Adrenal gland (tissue), 12 donors: ENCODE data around the gene COG8. TPM values are rescaled to one million over a fixed set of nuclear protein-coding genes. Genes with fewer than 3 reads are reported as not detected.
"Not testable (repeated sequence)": the region's sequence is repeated elsewhere in the genome, so short reads cannot be mapped to it uniquely, and the experiment has no call there.

Experiments used
- DNase-seq, 7 donors: peaks; one replicate each; pipeline ENCODE4 v3.0.0-alpha.2; 2019 to 2020
- H3K27ac ChIP-seq, 5 donors: fragments of 200-600 bp; sonication (generic) in 4 of 5; 1 replicate in 3 of 5; 2 replicates in 2 of 5; pipeline versions ENCODE4 v1.5.1 to v1.8.0; 2016 to 2020; ENCODE audit warnings: mild to moderate bottlenecking in 1 of 5
- H3K27me3 ChIP-seq: fragments of 200-600 bp; 2 replicates; pipeline ENCODE4 v1.8.0; 2021
- H3K36me3 ChIP-seq, 2 donors: fragments of 200-600 bp; replicated peaks in 1 of 2; 1 replicate in 1 of 2; 2 replicates in 1 of 2; pipeline versions ENCODE4 v1.5.1 to v1.8.0; 2018 to 2022
- H3K4me1 ChIP-seq, 2 donors: fragments of 200-600 bp; replicated peaks in 1 of 2; 1 replicate in 1 of 2; 2 replicates in 1 of 2; pipeline versions ENCODE4 v1.5.1 to v1.8.0; 2018 to 2021
- H3K4me3 ChIP-seq, 4 donors: fragments of 200-600 bp; sonication (generic) in 3 of 4; one replicate each; pipeline ENCODE4 v1.5.1; 2016 to 2018
- H3K9me3 ChIP-seq, 3 donors: fragments of 200-600 bp; sonication (generic) in 1 of 3; replicated peaks in 1 of 3; 1 replicate in 2 of 3; 2 replicates in 1 of 3; pipeline versions ENCODE4 v1.5.1 to v1.8.0; 2016 to 2021
- CTCF ChIP-seq, 6 experiments: fragments of 450-650 bp in 4 of 6; fragments of 200-600 bp in 2 of 6; sonication (generic) in 1 of 6; IDR thresholded peaks; 1 replicate in 5 of 6; 2 replicates in 1 of 6; pipeline versions ENCODE4 v1.5.1 to v1.8.0; 2016 to 2021; ENCODE audit warnings: antibody characterized with exemption in 6 of 6, mild to moderate bottlenecking in 2 of 6, moderate library complexity in 1 of 6
- POLR2A ChIP-seq, 2 donors: fragments of 450-650 bp; IDR thresholded peaks; one replicate each; pipeline ENCODE4 v1.6.1; 2017; ENCODE audit warnings: antibody characterized with exemption in 2 of 2, mild to moderate bottlenecking in 2 of 2, moderate library complexity in 1 of 2
- WGBS, 4 donors: extraction: QIAGEN DNeasy Blood & Tissue Kit in 2 of 4; methylation state at CpG; one replicate each; pipeline versions ENCODE4 v1.1.5 to v1.1.7; 2013 to 2017; 5-methylcytosine and 5-hydroxymethylcytosine counted together
- intact Hi-C, 2 donors: fragments of 100-400 bp; cut with DNase I; formaldehyde crosslinking; loops; one replicate each; pipeline versions ENCODE4 v1.14.1 to v1.15.0; 2022 to 2023
- polyA plus RNA-seq, 3 donors: library from polyadenylated mRNA; stranded (reverse); fragments of 200-250 nt in 2 of 3; fragments of 350-450 nt in 1 of 3; fragmentation: Illumina TruSeq in 1 of 3; extraction: RNeasy Lipid Tissue Mini Kit (QIAGEN cat#74804) in 1 of 3; gene quantifications; one replicate each; pipeline ENCODE4 v1.2.3, GENCODE V29; 2013 to 2014
- total RNA-seq, 9 donors: library from RNA; depleted of rRNA in 4 of 9; stranded (reverse); fragments of >200 nt in 4 of 9; fragments of 120-200 nt in 1 of 9; fragmentation: NEBNext Ultra II Directional in 1 of 9; extraction: Animal tissue kit (Norgen Biotek cat#: 25700) in 1 of 9; gene quantifications; one replicate each; pipeline versions ENCODE4 v1.1.0 to v1.2.4, GENCODE V29; 2013 to 2023
- donor health status: healthy with polysubstance abuse.
- donor health status: Bipolar disorder and iron deficiency.
- donor health status: DM: yes; HTN: yes; CAD: no.
- donor health status: DM: no; HTN: no; CAD: no.
- donor health status: DM: no; HTN: no; CAD: no.
- donor health status: DM: yes; HTN: yes; CAD: no.

The COG8 gene
- total and polyA plus RNA-seq, 12 donors = 26.1 to 85.3 (median 50.3) TPM

GRCh38 chr16:69294051-69294450, 45.3 kb downstream of the COG8 start:
- DNase-seq = no peak
- WGBS, 4 donors = 92 to 100% (median 96%) methylated on average over 1 of the region's 1 CpG
- Histone ChIP-seq H3K36me3 (no peaks in the 10 kb centered on the region), H3K27me3 (no peaks in the 10 kb centered on the region), H3K4me3 (no peak overlapping the region), H3K9me3 (no peaks in the 10 kb centered on the region), H3K27ac (no peak overlapping the region), H3K4me1 (no peaks in the 10 kb centered on the region)
- no peak for TF ChIP-seq POLR2A (IDR thresholded peaks at IDR 0.05)
- no peak for TF ChIP-seq CTCF (IDR thresholded peaks at IDR 0.05)
- intact Hi-C loops = loop anchor here in 1 of 2 donors (10.0 kb wide), 1 partner anchor 139 kb away; no protein-coding TSS in a partner anchor

GRCh38 chr16:69293401-69293800, 46.0 kb downstream of the COG8 start:
- no peak for DNase-seq
- Histone ChIP-seq H3K36me3 (no peaks in the 10 kb centered on the region), H3K4me1 (no peaks in the 10 kb centered on the region), H3K9me3 (no peaks in the 10 kb centered on the region), H3K4me3 (no peak overlapping the region), H3K27me3 (no peaks in the 10 kb centered on the region), H3K27ac (no peak overlapping the region)
- TF ChIP-seq POLR2A (IDR thresholded peaks at IDR 0.05) (no peak), CTCF (IDR thresholded peaks at IDR 0.05) (no peak)
- intact Hi-C loops = loop anchor here in 1 of 2 donors (10.0 kb wide), 1 partner anchor 139 kb away; no protein-coding TSS in a partner anchor
- 32 to 45% (median 39%) methylated on average over 3 of the region's 3 CpGs for WGBS, 4 donors

GRCh38 chr16:69291657-69292056, 47.7 kb downstream of the COG8 start:
- intact Hi-C loops = loop anchor here in 1 of 2 donors (10.0 kb wide), 1 partner anchor 137 kb away; no protein-coding TSS in a partner anchor
- DNase-seq, H3K9me3 ChIP-seq, H3K27ac ChIP-seq, H3K36me3 ChIP-seq, H3K4me1 ChIP-seq, H3K4me3 ChIP-seq, H3K27me3 ChIP-seq: not testable (repeated sequence)
- WGBS, 4 donors = 90 to 95% (median 93%) methylated on average over 9 of the region's 9 CpGs

GRCh38 chr16:69286941-69287713, 52.2 kb downstream of the COG8 start:
- whole genome bisulfite sequencing, 4 donors = 42 to 48% (median 45%) methylated on average over 13 of the region's 13 CpGs
- peak overlapping the region in 1 of 5 donors; percentile 55 for H3K27ac ChIP-seq

More at GRCh38 chr16:69286941-69287713, 52.2 kb downstream of the COG8 start:
- no peak for TF ChIP-seq POLR2A (IDR thresholded peaks at IDR 0.05)
- peak; percentile 48 to 75 (median 71) for TF ChIP-seq CTCF (IDR thresholded peaks at IDR 0.05)
- intact Hi-C loops = loop anchor here in 1 of 2 donors (5.0 kb wide), 1 partner anchor 135 kb away; no protein-coding TSS in a partner anchor
- H3K4me1 ChIP-seq = peaks cover 0 to 10% of the 10 kb centered on the region in 2 donors
- no peaks in the 10 kb centered on the region for H3K27me3 ChIP-seq
- no peak overlapping the region for H3K4me3 ChIP-seq
- peak; percentile 39 to 79 (median 58) for DNase-seq
- H3K9me3 ChIP-seq = no peaks in the 10 kb centered on the region
- no peaks in the 10 kb centered on the region for H3K36me3 ChIP-seq
